Measurements from ENCODE around the gene PCDH8.

GRCh38 chr13:52832313-52832712 is 16.1 kb downstream of the PCDH8 start:
- no peak for TF ChIP-seq CTCF (conservative IDR thresholded peaks at IDR 0.05)
- TF ChIP-seq ZFX (IDR thresholded peaks at IDR 0.05): no peak

Measured in C4-2B (cell line).